Gastroesophageal sphincter (tissue), 3 donors: ENCODE measurements around the gene PPL.
A peak's percentile ranks its signal among the peaks of the same experiment; 100 is the strongest.

Experiments used
- EP300 ChIP-seq: sonication (generic); formaldehyde crosslinking; IDR thresholded peaks from one replicate; pipeline ENCODE4 v1.6.1; 2017; ENCODE audit warnings: antibody characterized with exemption, mild to moderate bottlenecking
- POLR2A ChIP-seq, 2 donors: fragments of 450-650 bp; IDR thresholded peaks; one replicate each; pipeline ENCODE4 v1.6.1; 2017; ENCODE audit warnings: antibody characterized with exemption in 2 of 2, mild to moderate bottlenecking in 2 of 2, moderate library complexity in 1 of 2
- POLR2AphosphoS5 ChIP-seq: sonication (generic); formaldehyde crosslinking; IDR thresholded peaks from one replicate; pipeline ENCODE4 v1.6.1; 2017; ENCODE audit warnings: antibody characterized with exemption
- TF ChIP-seq, protein P1 (sequence below), 4 experiments: fragments of 200-600 bp in 2 of 4; fragments of 450-650 bp in 2 of 4; sonication (generic) in 1 of 4; IDR thresholded peaks; one replicate each; pipeline ENCODE4 v1.5.1; 2017 to 2019; ENCODE audit warnings: antibody characterized with exemption in 4 of 4, mild to moderate bottlenecking in 2 of 4, moderate library complexity in 2 of 4

DNA sequence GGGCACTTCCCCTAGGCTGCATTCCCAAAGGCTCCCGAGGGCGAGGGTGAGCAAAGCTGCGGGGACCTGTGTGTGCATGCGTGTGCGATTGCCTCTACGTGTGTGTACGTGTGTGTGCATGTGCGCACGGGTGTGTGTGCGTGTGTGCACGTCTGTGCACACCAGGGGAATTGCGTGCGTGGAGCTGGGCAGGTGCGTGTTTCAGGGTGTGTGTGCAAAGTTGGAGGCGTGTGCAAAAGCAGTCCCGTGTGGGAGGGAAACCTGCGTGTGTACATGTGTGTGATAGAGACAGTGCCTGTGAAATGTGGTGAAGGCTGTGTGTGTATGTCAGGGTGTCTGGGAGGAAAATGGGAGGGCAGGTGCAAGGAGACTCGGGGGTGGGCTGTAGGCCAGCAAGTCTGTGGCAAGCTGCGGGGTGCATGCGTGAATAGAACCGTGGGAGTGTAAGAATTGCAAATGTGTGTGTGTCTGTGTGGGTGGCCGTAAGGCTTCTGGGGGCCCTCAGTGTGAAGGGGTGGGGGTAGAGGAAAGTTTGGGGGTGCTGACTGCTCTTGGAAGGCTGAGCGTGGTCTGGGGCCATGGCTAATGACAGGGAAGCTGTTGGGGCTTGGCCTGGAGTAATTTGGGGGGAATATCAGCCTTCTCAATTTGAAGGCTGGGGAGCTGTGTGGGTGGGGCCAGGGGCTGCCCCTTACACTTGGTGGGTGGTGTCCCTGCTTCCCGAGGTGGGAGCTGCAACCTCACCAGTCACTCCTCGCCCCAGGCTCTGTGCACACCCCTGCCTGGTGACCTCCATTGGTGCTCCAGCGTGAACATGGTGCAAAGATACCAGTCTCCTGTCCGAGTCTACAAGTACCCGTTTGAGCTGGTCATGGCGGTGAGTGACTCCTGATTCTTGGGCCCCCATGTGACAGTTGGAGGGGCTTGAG, 21.8 kb upstream of the PPL start:
- TF ChIP-seq, protein P1, sequence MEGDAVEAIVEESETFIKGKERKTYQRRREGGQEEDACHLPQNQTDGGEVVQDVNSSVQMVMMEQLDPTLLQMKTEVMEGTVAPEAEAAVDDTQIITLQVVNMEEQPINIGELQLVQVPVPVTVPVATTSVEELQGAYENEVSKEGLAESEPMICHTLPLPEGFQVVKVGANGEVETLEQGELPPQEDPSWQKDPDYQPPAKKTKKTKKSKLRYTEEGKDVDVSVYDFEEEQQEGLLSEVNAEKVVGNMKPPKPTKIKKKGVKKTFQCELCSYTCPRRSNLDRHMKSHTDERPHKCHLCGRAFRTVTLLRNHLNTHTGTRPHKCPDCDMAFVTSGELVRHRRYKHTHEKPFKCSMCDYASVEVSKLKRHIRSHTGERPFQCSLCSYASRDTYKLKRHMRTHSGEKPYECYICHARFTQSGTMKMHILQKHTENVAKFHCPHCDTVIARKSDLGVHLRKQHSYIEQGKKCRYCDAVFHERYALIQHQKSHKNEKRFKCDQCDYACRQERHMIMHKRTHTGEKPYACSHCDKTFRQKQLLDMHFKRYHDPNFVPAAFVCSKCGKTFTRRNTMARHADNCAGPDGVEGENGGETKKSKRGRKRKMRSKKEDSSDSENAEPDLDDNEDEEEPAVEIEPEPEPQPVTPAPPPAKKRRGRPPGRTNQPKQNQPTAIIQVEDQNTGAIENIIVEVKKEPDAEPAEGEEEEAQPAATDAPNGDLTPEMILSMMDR (IDR thresholded peaks at IDR 0.05) = peak in 1 of 4 experiments; percentile 7
- TF ChIP-seq POLR2A (IDR thresholded peaks at IDR 0.05) (no peak), EP300 (no peak), POLR2AphosphoS5 (no peak)
